DND-41 (cell line): ENCODE results near the gene HMGA1.

ENCODE experiments used
- EZH2 ChIP-seq: IDR thresholded peaks from 3 replicates; pipeline ENCODE4 v1.6.1; 2012; ENCODE audit warnings: borderline replicate concordance, low read depth, mild to moderate bottlenecking, moderate library complexity, low read length, inconsistent platforms; ENCODE audit not compliant: severe bottlenecking
- TF ChIP-seq, protein P1 (sequence below): IDR thresholded peaks from 2 replicates; pipeline ENCODE4 v1.5.1; 2012; ENCODE audit warnings: borderline replicate concordance, low read length, moderate library complexity, mild to moderate bottlenecking; ENCODE audit not compliant: poor library complexity, severe bottlenecking; ENCODE audit errors: extremely low read depth

DNA sequence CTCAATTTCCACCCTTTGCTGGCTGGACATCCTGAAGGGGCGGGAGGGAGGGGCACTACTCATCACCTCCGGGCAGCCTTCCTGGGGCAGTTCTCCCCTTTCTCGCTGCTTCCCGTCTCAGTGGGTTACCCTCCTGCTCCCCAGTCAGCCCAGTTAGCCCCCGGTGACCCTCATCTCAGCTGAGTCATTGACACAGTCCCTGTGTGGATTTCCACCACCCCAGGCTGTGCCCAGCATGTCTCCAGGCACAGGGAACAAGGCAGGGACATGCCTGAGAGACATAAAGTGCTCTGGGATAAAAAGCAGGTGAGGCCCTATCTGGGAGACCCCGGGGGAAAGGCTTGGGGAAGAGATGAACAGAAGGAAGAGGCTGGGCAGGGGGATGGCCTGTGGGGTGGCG lies 29.9 kb upstream of the HMGA1 start:
- TF ChIP-seq, protein P1, sequence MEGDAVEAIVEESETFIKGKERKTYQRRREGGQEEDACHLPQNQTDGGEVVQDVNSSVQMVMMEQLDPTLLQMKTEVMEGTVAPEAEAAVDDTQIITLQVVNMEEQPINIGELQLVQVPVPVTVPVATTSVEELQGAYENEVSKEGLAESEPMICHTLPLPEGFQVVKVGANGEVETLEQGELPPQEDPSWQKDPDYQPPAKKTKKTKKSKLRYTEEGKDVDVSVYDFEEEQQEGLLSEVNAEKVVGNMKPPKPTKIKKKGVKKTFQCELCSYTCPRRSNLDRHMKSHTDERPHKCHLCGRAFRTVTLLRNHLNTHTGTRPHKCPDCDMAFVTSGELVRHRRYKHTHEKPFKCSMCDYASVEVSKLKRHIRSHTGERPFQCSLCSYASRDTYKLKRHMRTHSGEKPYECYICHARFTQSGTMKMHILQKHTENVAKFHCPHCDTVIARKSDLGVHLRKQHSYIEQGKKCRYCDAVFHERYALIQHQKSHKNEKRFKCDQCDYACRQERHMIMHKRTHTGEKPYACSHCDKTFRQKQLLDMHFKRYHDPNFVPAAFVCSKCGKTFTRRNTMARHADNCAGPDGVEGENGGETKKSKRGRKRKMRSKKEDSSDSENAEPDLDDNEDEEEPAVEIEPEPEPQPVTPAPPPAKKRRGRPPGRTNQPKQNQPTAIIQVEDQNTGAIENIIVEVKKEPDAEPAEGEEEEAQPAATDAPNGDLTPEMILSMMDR, result no peak
- TF ChIP-seq EZH2, result no peak
